NCI-H1436 treated with DMSO at 0.1 percent for 48 hours (cell line): ENCODE data around the gene SLC38A5.

ENCODE experiments used
- DNase-seq: peaks from one replicate; lab custom pipeline; 2025; lab: John Stamatoyannopoulos, UW

Gene SLC38A5

DNA sequence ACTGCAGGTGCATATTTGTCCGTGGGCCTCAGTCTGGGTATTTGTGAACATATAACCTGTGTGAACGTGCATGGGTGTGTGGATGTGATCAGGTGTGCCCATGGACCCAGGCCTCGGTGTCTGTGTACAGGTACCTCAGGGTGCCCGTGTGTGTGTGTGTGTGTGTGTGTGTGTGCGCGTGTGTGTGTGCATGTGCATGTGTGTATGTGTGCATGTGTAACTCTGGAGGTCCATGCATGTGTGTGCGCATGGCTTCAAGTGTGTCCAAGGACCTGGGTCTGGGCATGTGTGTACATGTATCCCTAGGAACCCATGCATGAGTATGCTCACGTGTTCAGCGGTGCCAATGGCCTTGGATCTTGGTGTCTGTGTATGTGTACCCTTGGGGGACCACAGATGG, 21.7 kb upstream of the SLC38A5 start:
- no peak for DNase-seq

GRCh38 chrX:48490661-48491060, 20.6 kb upstream of the SLC38A5 start:
- no peak for DNase-seq

DNA sequence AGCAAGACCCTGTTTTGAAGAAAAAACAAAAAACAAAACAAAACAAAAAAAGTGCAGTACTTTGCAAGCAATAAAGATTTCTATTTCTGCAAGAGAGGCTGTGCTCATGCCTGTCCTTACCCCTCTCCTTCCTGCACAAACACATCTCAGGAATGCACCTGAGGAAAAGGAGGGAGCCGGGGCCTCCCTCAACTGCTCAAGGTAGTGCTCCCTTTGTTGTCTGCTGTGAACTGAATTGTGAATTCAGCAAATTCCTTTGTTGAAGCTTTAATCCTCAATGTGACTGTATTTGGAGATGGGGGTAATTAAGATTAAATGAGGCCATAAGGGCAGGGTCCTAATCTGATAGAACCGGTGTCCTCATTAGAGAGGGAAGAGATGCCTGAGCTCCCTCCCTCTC, 19.8 kb upstream of the SLC38A5 start:
- no peak for DNase-seq

DNA sequence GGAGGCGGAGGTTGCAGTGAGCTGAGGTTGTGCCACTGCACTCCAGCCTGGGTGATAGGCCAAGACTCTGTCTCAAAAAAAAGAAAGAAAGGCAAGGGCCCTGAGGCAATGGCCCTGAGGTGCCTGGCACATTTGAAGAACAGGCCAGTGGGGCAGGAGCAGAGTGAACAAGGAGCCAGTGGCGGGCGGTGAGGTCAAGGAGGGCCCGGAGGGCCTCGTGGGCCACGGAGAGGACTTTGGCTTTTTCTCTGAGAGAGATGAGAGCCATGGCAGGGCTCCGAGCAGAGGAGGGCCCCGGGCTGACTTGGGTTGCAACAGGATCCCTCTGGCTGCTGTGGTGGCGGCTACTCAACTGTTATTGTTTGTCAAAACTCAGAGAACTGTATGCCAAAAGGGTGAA, 19.2 kb upstream of the SLC38A5 start:
- no peak for DNase-seq

DNA sequence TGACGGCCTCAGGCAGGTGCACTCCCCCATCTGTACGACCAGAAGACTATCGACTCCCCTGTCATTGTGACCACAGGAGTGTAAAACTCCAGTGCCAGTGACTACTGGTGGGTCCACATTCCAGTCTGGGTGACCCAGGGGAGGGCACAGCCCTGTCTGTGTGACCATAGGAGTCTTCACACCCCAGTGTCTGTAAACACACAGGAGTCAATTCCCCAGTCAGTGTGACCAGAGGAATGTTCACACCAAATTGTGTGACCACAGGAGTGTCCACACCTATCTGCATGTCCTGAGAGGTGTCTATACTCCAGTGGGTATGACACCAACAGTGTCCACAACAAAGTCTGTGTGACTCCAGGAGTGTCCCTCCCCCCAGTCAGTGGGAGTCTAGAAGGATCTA, 18.0 kb upstream of the SLC38A5 start:
- DNase-seq, result no peak

DNA sequence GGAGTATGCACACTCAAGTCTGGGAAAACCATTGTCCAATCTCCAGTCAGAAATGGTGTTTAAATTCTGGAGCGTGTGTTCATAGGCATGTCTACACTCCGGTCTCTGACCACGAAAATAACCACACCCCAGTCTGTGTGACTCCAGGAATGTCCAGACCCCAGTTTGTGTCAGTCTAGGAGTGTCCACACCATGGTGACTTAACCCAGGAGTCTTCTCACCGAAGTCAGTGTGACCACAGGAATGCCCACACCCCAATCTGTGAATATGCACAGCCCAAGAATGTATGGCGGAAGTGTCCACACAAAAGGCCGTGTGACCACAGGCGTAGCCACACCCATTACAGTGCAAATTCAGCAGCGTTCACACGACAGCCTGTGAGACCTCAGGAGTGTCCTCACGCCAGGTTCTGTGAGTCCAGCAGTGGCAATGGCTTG, 17.3 kb upstream of the SLC38A5 start:
- no peak for DNase-seq

DNA sequence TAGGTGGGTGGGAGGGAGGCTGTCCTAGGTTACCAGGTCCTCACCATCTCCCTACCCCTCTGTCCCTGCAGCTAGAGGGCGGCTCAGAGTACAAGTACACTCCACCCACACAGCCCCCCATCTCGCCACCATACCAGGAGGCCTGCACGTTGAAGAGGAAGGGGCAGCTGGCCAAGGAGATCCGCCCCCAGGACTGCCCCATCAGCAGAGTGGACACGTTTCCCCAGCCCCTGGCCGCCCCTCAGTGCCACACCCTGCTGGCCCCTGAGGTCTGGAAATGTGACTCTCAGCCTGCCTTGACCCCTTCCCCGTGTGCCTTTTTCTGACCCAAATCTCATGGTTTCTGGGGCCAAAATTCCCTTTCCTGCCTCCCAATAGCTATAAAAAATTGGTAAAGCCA, 12.5 kb upstream of the SLC38A5 start:
- DNase-seq, result no peak

DNA sequence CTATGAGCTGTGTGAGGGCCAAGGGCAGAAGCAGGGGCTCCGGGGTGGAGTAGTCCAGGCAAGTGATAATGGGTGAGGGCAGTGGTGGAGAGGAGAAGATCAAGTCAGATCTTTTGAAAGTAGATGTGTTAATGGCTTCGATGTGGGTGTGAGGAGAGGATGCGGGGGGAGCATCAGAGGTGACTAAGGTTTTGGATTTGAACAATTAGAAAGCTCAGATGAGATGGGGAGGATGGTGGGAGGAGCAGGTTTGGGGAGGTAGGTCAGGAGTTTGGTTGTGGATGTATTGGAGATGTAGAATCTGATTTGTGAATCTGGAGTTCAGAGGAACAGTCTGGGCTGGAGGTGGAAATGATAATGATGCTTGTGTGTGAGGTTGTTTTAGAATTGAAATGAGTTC, 10.5 kb upstream of the SLC38A5 start:
- no peak for DNase-seq

GRCh38 chrX:48480142-48480541, 10.1 kb upstream of the SLC38A5 start:
- DNase-seq, result no peak

DNA sequence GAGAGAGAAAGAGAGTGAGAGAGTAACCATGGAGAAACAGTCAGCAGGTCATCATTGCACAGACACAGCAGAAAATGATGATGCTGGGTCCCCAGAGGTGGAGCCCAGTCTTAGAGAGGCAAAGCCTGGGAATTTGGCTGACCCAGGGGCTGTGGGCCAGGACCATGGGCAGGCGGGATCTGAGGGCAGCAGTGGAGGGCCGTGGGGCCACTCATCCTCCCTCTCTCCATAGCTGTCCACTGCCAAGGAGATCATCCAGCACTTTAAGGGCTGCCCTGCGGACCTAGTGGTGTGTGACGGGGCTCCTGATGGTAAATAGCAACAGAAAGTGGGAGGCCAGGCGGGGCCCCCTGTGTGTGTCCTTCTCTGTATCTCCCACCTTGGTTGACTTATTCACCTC, 8.7 kb upstream of the SLC38A5 start:
- DNase-seq, result no peak

- no peak for DNase-seq
Measured at GRCh38 chrX:48477960-48478755, 8.1 kb upstream of the SLC38A5 start.

DNA sequence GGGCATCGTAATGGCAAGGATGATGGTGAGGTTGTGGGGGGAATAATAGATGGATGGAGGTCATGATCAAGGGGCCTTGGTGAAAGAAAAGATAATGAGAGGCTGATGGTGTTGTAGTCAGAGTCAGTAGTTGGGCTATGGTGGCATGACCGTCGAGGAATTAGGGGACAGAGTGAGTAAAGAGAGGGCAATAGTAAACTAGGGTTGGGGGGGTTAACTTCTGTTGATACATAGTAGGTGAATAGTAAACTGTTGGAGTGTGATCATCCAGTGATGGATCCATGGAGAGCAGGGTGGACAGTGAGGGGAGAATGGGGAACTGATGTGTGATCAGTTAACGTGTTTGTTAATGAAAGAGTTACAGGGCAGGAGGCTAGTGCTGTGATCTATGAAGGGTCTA, 6.9 kb upstream of the SLC38A5 start:
- DNase-seq, result no peak

- no peak for DNase-seq
Measured at GRCh38 chrX:48475774-48476577, 5.9 kb upstream of the SLC38A5 start, which contains the start of gene FTSJ1. TSS of gene FTSJ1 (plus strand) at chrX:48476199. CDS start at chrX:48478048, 1,849 bp downstream.

- DNase-seq, result no peak
Measured at GRCh38 chrX:48475296-48475695, 5.2 kb upstream of the SLC38A5 start.

- no peak for DNase-seq
Measured at GRCh38 chrX:48474581-48474980, 4.5 kb upstream of the SLC38A5 start.

GRCh38 chrX:48474127-48474526, 4.1 kb upstream of the SLC38A5 start:
- no peak for DNase-seq

DNA sequence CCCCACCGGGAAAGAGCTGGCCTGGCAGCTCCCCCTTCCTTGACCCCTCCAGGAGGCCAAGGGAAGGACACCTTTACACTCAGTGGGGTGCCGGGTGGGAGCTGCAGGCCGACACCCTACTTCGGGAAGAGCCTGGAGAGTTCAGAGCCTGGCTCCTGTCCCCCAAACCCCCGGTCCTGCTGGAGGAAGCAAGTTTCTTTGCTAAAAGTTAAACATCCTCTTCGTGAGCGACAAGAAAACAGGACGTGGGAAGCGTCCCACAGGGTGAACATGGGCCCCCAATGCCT, 3.6 kb upstream of the SLC38A5 start:
- no peak for DNase-seq

- no peak for DNase-seq
Measured at GRCh38 chrX:48472851-48473703, 3.0 kb upstream of the SLC38A5 start.

GRCh38 chrX:48472225-48472624, 2.2 kb upstream of the SLC38A5 start:
- no peak for DNase-seq

DNA sequence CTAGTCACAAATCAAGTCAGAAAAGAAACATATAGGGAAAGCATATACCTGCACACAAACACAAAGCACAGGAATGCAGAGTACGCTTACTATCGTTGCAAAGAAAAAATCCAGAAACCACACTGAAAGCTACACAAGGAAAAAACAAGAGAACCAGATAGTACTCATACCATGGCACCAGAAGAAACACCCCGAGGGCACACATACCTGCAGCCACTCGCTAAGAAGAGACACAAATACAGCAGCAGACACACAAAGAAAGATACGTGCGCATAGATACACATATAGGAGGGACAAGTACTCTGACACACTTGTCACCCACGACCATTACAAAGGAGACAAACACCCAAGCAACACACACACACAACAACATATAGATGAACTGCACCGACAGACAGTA, 1.4 kb upstream of the SLC38A5 start:
- no peak for DNase-seq

- no peak for DNase-seq
Measured at GRCh38 chrX:48470833-48471118, 716 bp upstream of the SLC38A5 start.

DNA sequence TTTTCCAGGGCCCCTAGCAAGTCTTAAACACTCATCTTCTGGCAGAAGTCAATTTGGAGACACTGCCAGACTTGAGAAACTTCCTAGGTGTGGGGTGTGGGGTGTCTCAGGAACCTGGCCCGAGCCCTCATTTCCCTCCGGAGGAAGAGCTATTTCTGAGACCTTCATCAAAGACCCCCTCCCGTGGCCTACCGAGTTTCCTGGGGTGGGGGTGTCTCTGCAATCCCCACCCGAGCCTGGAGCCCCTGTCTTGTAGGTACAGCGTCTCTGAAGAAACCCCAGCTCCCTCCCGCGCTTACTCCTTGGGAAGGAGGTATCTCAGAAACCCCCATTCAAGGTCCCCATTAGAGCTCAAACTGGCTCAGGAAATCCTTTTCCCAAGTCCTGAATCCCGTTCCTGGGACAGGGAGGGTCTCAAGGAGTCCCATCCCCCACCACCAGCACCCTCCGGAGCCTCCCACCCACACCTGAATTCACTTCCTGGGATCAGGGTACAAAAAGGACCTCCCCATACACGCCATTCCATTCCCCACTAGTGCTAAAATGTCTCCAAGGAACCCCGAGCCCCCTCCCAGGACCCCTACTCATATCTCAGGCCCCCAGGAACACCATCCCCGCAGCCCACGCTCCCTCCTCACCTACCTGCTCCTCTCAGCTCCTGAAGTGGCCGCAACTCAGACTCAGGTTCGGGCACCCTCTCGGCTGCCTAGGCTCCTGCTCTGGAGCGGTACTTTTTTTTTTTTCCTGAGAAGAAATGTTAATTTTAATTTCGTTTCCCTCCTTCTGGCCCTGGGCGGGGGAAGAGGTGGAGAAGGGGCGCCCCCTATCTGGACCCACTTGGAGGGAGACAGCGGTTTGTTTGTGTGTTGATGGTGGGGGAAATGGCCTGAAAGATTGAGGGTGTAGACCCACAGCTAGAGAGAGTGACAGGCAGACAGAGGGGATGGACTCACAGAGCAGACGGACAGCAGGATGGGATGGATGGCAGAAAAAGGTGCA, 1.1 kb downstream of the SLC38A5 start:
- DNase-seq, result no peak
